Nucleus accumbens (tissue), 56 donors: ENCODE data around the gene ADARB2.
"Not testable (repeated sequence)": the region's sequence is repeated elsewhere in the genome, so short reads cannot be mapped to it uniquely, and the experiment has no call there.

Source experiments
- DNase-seq, 56 donors: peaks; one replicate each; lab custom pipeline; 2025; lab: John Stamatoyannopoulos, UW

The ADARB2 gene

GRCh38 chr10:1483246-1483645 is 254.1 kb downstream of the ADARB2 start:
- DNase-seq, result no peak

GRCh38 chr10:1477578-1477977 is 259.7 kb downstream of the ADARB2 start:
- no peak for DNase-seq

- peak in 1 of 56 donors; percentile 20 for DNase-seq
These were observed 260.9 kb downstream of the ADARB2 start for GRCh38 chr10:1476455-1476803.

- no peak for DNase-seq
These were observed 261.4 kb downstream of the ADARB2 start for GRCh38 chr10:1475771-1476454.

- DNase-seq, result no peak
These were observed 262.2 kb downstream of the ADARB2 start for GRCh38 chr10:1475098-1475591.

- no peak for DNase-seq
These were observed 262.8 kb downstream of the ADARB2 start for GRCh38 chr10:1474376-1475097.

- no peak for DNase-seq
These were observed 263.5 kb downstream of the ADARB2 start for GRCh38 chr10:1473874-1474273.

- DNase-seq, result no peak
These were observed 265.0 kb downstream of the ADARB2 start for GRCh38 chr10:1472178-1472958.

GRCh38 chr10:1468811-1469210 is 268.5 kb downstream of the ADARB2 start:
- DNase-seq, result no peak

- no peak for DNase-seq
These were observed 269.8 kb downstream of the ADARB2 start for GRCh38 chr10:1467334-1468076.

- peak in 1 of 56 donors; percentile 16 for DNase-seq
These were observed 271.1 kb downstream of the ADARB2 start for GRCh38 chr10:1465993-1466764.

- DNase-seq, result no peak
These were observed 271.9 kb downstream of the ADARB2 start for GRCh38 chr10:1465418-1465911.

GRCh38 chr10:1464881-1465417 is 272.4 kb downstream of the ADARB2 start:
- no peak for DNase-seq

GRCh38 chr10:1463971-1464370 is 273.4 kb downstream of the ADARB2 start:
- DNase-seq, result not testable (repeated sequence)

- DNase-seq, result no peak
These were observed 274.2 kb downstream of the ADARB2 start for GRCh38 chr10:1462994-1463633.

GRCh38 chr10:1462521-1462920 is 274.8 kb downstream of the ADARB2 start:
- DNase-seq, result no peak

GRCh38 chr10:1462032-1462431 is 275.3 kb downstream of the ADARB2 start:
- DNase-seq, result no peak

- no peak for DNase-seq
These were observed 276.3 kb downstream of the ADARB2 start for GRCh38 chr10:1461016-1461415.

GRCh38 chr10:1459664-1460063 is 277.7 kb downstream of the ADARB2 start:
- DNase-seq, result not testable (repeated sequence)
